Stimulated activated naive CD8-positive, alpha-beta T cell treated with anti-CD3 and anti-CD28 coated beads, Interleukin-15, Interleukin-2, amounts not matched to agents 100 ng/mL and 50 ng/mL, for 24 hours (primary cell): ENCODE measurements around the gene NKAP.
"Not testable (repeated sequence)": the region's sequence is repeated elsewhere in the genome, so short reads cannot be mapped to it uniquely, and the experiment has no call there.

Source experiments
- H3K27ac Mint-ChIP-seq: one replicate; pipeline ENCODE4 v1.8.0; 2021; ENCODE audit warnings: mild to moderate bottlenecking, mixed read lengths
- H3K27me3 Mint-ChIP-seq: one replicate; pipeline ENCODE4 v1.8.0; 2021; ENCODE audit warnings: mixed read lengths
- H3K36me3 Mint-ChIP-seq: one replicate; pipeline ENCODE4 v1.8.0; 2021; ENCODE audit warnings: low read depth, mixed read lengths
- H3K4me1 Mint-ChIP-seq: one replicate; pipeline ENCODE4 v1.8.0; 2021; ENCODE audit warnings: low read depth, mixed read lengths
- H3K4me3 Mint-ChIP-seq: one replicate; pipeline ENCODE4 v1.8.0; 2021; ENCODE audit warnings: mild to moderate bottlenecking, mixed read lengths
- H3K9me3 Mint-ChIP-seq: one replicate; pipeline ENCODE4 v1.8.0; 2021; ENCODE audit warnings: mixed read lengths

NKAP gene

GRCh38 chrX:119955807-119956570, 12.4 kb upstream of the NKAP start:
- Mint-ChIP-seq H3K27ac (peak overlapping the region; percentile 72), H3K27me3 (peaks cover 36% of the 10 kb centered on the region), H3K4me3 (peak overlapping the region; percentile 30), H3K4me1 (peaks cover 30% of the 10 kb centered on the region)
- not testable (repeated sequence) for H3K9me3 Mint-ChIP-seq, H3K36me3 Mint-ChIP-seq

DNA sequence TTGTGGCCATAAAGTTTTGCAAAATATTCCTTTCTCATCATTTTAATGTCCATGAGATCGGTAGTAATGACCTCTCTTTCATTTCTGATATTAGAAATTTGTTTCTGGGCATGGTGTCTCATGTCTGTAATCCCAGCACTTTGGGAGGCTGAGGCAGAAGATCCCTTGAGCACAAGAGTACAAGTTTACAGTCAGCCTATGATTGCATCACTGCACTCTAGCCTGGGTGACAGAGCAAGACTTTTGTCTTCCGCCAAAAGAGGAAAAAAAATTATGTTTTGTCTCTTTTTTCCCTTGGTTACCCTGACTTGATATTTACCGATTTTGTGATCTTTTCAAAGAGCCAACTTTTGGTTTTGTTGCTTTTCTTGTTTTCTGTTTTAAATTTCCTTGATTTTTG, 10.8 kb upstream of the NKAP start:
- no peaks in the 10 kb centered on the region for H3K9me3 Mint-ChIP-seq
- no peak overlapping the region for H3K4me3 Mint-ChIP-seq
- H3K36me3 Mint-ChIP-seq = no peaks in the 10 kb centered on the region
- H3K4me1 Mint-ChIP-seq = peaks cover 30% of the 10 kb centered on the region
- no peak overlapping the region for H3K27ac Mint-ChIP-seq
- H3K27me3 Mint-ChIP-seq = peaks cover 19% of the 10 kb centered on the region

DNA sequence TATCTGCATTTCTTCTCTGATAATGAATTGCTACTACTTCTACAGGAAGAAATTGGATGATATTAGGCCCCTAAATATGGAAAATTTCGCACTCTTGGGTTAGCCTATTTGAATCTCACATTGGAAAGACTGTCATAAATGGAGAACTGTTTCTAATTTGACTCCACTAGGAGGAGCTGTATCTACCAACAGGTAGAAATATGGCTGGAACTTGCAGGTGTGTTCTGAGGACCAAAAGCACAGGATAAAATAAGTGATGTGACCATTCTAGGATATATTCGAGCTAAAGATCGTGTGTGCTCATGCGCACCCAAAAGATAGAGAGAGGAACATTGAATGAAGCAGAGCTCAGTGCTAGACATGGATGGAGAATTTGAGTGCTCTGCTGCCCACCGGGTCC, 4.8 kb upstream of the NKAP start:
- Mint-ChIP-seq H3K27me3 (peaks cover 1% of the 10 kb centered on the region), H3K36me3 (no peaks in the 10 kb centered on the region), H3K9me3 (no peaks in the 10 kb centered on the region), H3K4me1 (peaks cover 6% of the 10 kb centered on the region), H3K27ac (no peak overlapping the region), H3K4me3 (no peak overlapping the region)

- Mint-ChIP-seq H3K36me3 (peaks cover 4% of the 10 kb centered on the region), H3K27ac (no peak overlapping the region), H3K4me3 (no peak overlapping the region), H3K27me3 (no peaks in the 10 kb centered on the region), H3K9me3 (no peaks in the 10 kb centered on the region), H3K4me1 (peaks cover 24% of the 10 kb centered on the region)
Observed at GRCh38 chrX:119945481-119945880, 1.9 kb upstream of the NKAP start.

DNA sequence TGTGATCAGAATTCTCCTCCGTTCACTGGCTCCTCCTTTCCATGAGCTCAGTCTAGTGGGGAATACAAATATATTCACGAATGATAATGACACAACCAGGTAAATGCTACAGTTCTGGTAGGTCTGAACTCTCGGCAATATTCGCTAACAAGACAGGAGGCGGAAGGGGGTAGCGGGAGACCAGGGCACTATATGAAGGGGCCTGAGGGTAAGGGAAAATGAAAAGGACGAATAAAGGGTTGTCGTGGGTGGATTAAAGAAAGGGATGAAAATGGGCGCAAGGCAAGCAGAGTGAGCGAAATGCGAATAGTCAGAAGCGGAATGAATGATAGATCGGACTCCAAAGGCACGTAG, 743 bp downstream of the NKAP start:
- peak overlapping the region; percentile 90 for H3K4me3 Mint-ChIP-seq
- peaks cover 24% of the 10 kb centered on the region for H3K4me1 Mint-ChIP-seq
- peaks cover 4% of the 10 kb centered on the region for H3K36me3 Mint-ChIP-seq
- no peaks in the 10 kb centered on the region for H3K27me3 Mint-ChIP-seq
- H3K27ac Mint-ChIP-seq = peak overlapping the region; percentile 91
- no peaks in the 10 kb centered on the region for H3K9me3 Mint-ChIP-seq

DNA sequence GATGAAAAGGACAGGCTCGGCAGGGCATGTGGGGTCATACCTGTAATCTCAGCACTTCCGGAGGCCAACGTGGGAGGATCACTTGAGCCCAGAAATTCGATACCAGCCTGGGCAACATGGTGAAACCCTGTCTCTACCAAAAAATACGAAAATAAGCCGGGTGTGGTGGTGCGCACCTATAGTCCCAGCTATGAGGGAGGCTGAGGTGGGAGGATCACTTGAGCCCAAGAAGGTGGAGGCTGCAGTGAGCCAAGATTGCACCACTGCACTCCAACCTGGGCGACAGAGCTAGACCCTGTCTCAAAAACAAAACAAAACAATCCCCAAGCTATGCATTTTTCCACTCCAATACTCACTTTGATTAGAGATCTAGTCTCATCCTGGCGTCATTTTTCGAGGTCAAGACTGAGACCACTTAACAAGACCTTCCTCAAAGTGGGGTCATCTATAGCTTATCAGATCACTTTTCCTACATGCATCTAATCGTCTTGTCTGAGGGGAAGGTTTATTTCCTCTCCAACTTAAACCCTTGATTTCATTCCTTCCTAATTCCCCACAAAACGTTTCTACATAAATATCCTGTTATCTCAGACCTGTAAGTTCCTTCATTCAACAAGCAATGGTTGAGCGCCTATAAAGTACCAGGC, 1.3 kb downstream of the NKAP start:
- peaks cover 24% of the 10 kb centered on the region for H3K4me1 Mint-ChIP-seq

DNA sequence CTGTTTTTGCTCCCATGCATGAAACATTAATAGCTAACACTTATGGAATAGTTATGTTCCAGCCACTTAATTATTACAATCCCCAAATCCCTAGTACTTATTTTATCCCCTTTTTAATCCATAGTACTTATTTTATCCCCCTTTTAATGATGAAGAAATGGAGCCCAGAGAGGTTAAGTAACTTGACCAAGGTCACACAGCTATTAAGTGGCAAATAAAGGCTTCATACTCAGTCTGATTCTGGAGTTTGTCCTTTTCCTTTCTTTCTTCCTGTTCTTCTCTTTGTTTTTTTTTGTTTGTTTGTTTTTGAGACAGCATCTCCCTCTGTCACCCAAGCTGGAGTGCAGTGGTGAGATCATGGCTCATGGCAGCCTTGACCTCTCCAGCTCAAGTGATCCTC, 2.2 kb downstream of the NKAP start:
- H3K4me1 Mint-ChIP-seq = peaks cover 24% of the 10 kb centered on the region
- peak overlapping the region; percentile 65 for H3K27ac Mint-ChIP-seq
- peaks cover 7% of the 10 kb centered on the region for H3K36me3 Mint-ChIP-seq
- H3K4me3 Mint-ChIP-seq = peak overlapping the region; percentile 90
- H3K27me3 Mint-ChIP-seq = no peaks in the 10 kb centered on the region
- no peaks in the 10 kb centered on the region for H3K9me3 Mint-ChIP-seq

More for the DNA sequence above, 1.3 kb downstream of the NKAP start:
- Mint-ChIP-seq H3K27ac (peak overlapping the region; percentile 91), H3K36me3 (peaks cover 7% of the 10 kb centered on the region), H3K27me3 (no peaks in the 10 kb centered on the region), H3K4me3 (peak overlapping the region; percentile 90), H3K9me3 (no peaks in the 10 kb centered on the region)

DNA sequence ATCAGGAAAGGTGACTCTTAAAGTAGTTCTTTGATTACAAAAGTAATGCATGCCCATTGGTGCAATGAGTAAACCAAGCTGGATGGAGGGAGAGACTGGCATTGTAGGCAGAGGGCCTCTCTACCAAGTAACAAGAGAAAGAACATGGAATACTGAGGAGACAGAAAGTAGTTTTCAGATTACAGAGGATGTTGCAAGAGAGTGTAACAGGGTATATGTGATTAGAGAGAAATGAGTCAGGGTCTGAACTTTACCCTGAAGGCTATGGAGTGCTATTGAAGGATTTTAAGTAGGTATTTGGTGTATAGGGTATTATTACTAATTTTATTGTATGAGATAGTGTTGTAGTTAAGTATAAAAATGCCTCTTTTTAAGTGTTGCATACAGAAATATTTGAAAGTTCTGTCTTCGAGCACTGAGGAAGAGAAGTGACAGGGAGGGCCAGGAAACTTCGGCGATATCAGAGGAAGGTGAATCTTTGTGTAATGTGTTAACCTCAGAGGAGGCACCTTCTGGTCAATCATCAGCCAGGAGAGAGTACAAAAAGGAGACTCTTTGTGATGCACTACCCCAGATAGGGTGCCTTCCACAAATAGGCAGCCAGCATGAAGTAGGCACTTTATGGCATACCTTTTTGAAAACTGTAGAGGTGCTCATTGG, 8.2 kb downstream of the NKAP start:
- Mint-ChIP-seq H3K9me3 (no peaks in the 10 kb centered on the region), H3K36me3 (peaks cover 16% of the 10 kb centered on the region), H3K27me3 (no peaks in the 10 kb centered on the region), H3K4me3 (no peak overlapping the region), H3K27ac (peak overlapping the region; percentile 11), H3K4me1 (no peaks in the 10 kb centered on the region)

- H3K27ac Mint-ChIP-seq, H3K4me3 Mint-ChIP-seq: not testable (repeated sequence)
Observed at GRCh38 chrX:119922391-119922790, 21.2 kb downstream of the NKAP start.

GRCh38 chrX:119919835-119920585, 23.5 kb downstream of the NKAP start:
- Mint-ChIP-seq H3K36me3 (peaks cover 1% of the 10 kb centered on the region), H3K4me1 (no peaks in the 10 kb centered on the region), H3K27me3 (no peaks in the 10 kb centered on the region), H3K4me3 (no peak overlapping the region), H3K9me3 (no peaks in the 10 kb centered on the region), H3K27ac (no peak overlapping the region)

More at GRCh38 chrX:119922391-119922790, 21.2 kb downstream of the NKAP start:
- H3K9me3 Mint-ChIP-seq, H3K4me1 Mint-ChIP-seq, H3K36me3 Mint-ChIP-seq, H3K27me3 Mint-ChIP-seq: not testable (repeated sequence)

DNA sequence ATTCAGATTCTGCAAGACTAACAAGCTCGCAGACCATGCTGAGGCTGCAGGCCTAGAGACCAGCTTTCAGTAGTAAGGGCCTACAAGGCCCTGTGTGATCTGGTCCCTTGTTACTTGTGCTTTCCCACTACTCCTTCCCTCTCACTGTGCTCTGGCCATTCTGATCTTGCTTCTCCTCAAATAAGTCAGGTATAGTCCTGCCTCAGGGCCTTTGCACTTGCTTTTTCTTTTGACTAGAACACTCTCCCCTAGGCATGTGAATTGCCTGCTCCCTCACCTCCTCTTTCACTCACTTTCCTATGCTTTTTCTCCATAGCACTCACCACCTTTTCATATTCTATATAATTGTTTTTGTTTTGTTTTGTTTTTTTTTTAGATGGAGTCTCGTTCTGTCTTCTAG, 25.7 kb downstream of the NKAP start:
- no peaks in the 10 kb centered on the region for H3K4me1 Mint-ChIP-seq
- H3K4me3 Mint-ChIP-seq = no peak overlapping the region
- H3K27ac Mint-ChIP-seq = no peak overlapping the region
- no peaks in the 10 kb centered on the region for H3K36me3 Mint-ChIP-seq
- no peaks in the 10 kb centered on the region for H3K27me3 Mint-ChIP-seq
- H3K9me3 Mint-ChIP-seq = no peaks in the 10 kb centered on the region

GRCh38 chrX:119916310-119916709, 27.2 kb downstream of the NKAP start:
- Mint-ChIP-seq H3K27ac (no peak overlapping the region), H3K9me3 (no peaks in the 10 kb centered on the region), H3K36me3 (no peaks in the 10 kb centered on the region)

GRCh38 chrX:119900976-119901375, 42.6 kb downstream of the NKAP start:
- H3K4me1 Mint-ChIP-seq = peaks cover 4% of the 10 kb centered on the region
- no peaks in the 10 kb centered on the region for H3K36me3 Mint-ChIP-seq
- no peak overlapping the region for H3K4me3 Mint-ChIP-seq
- H3K27ac Mint-ChIP-seq = no peak overlapping the region
- no peaks in the 10 kb centered on the region for H3K27me3 Mint-ChIP-seq
- no peaks in the 10 kb centered on the region for H3K9me3 Mint-ChIP-seq

More at GRCh38 chrX:119916310-119916709, 27.2 kb downstream of the NKAP start:
- H3K4me1 Mint-ChIP-seq = no peaks in the 10 kb centered on the region
- no peak overlapping the region for H3K4me3 Mint-ChIP-seq
- H3K27me3 Mint-ChIP-seq = no peaks in the 10 kb centered on the region

GRCh38 chrX:119899125-119899524, 44.4 kb downstream of the NKAP start:
- Mint-ChIP-seq H3K36me3 (no peaks in the 10 kb centered on the region), H3K4me1 (peaks cover 4% of the 10 kb centered on the region), H3K27ac (no peak overlapping the region), H3K9me3 (no peaks in the 10 kb centered on the region), H3K4me3 (no peak overlapping the region), H3K27me3 (no peaks in the 10 kb centered on the region)

- Mint-ChIP-seq H3K36me3 (no peaks in the 10 kb centered on the region), H3K9me3 (no peaks in the 10 kb centered on the region), H3K4me1 (peaks cover 3% of the 10 kb centered on the region), H3K4me3 (no peak within 1 kb of the TSS), H3K27ac (no peak within 1 kb of the TSS), H3K27me3 (no peaks in the 10 kb centered on the region)
Observed at GRCh38 chrX:119895843-119896326, 47.7 kb downstream of the NKAP start, which contains the start of gene AKAP14. AKAP14 (plus strand) TSS chrX:119895893; CDS start chrX:119903224, 7,331 bp downstream.
